ENCODE results near the gene PSMC3.

- TF ChIP-seq CTCF (IDR thresholded peaks at IDR 0.05) (no peak), POLR2A (IDR thresholded peaks at IDR 0.05) (no peak)
These were observed 12.9 kb downstream of the PSMC3 start for GRCh38 chr11:47413351-47413750.

Measured in right lobe of liver (tissue), 4 donors.